GM12892 (cell line): Measurements from ENCODE around the gene TOMM20.

Experiments used
- POLR2A ChIP-seq: IDR thresholded peaks from 2 replicates; pipeline ENCODE4 v1.6.1; 2011; ENCODE audit warnings: low read depth, low read length, control low read depth
- POLR2AphosphoS5 ChIP-seq: IDR thresholded peaks from 2 replicates; pipeline ENCODE4 v1.6.1; 2011; ENCODE audit warnings: low read depth, low read length, control low read depth
- TAF1 ChIP-seq: IDR thresholded peaks from 2 replicates; pipeline ENCODE4 v1.6.1; 2011; ENCODE audit warnings: low read depth, mild to moderate bottlenecking, control low read depth, low read length, borderline replicate concordance

DNA sequence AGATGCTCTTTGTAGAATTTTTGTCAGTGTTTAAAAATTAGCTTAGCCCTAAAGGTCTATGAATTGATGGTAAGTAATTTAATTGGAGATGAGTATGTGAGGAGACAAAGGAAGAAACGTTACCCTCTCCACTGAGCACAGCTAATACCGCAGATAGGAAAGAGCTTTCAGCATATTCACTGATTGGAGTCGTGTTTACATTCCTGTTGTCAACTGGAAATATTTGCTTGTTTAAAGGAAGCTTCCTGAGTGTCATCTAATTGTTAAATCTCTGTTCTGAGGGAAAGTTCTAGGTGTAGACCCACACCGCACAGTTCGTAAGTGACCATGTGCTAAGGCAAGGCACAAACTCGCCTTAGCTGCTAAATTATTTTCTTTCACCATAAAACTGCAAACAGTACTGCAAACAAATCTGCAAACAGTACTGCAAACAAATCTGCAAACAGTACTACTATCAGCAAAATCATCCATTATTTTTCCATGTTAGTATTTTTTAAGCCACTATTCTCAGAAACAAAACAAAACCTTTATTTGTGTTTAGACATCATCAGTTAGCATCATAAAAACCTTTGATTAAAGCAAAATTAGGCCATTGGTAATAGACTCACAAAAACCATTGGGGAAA is 32.6 kb downstream of the TOMM20 start:
- TF ChIP-seq POLR2A (no peak), POLR2AphosphoS5 (no peak), TAF1 (no peak)
